ENCODE measurements around the gene CLASP1.
A peak's percentile ranks its signal among the peaks of the same experiment; 100 is the strongest.
"Not testable (repeated sequence)": the region's sequence is repeated elsewhere in the genome, so short reads cannot be mapped to it uniquely, and the experiment has no call there.

The CLASP1 gene

GRCh38 chr2:121470917-121471316 lies 178.3 kb downstream of the CLASP1 start:
- no peak for DNase-seq

GRCh38 chr2:121469356-121469755 lies 179.9 kb downstream of the CLASP1 start:
- DNase-seq: no peak

GRCh38 chr2:121468936-121469335 lies 180.3 kb downstream of the CLASP1 start:
- DNase-seq: no peak

- DNase-seq: no peak
Observed at GRCh38 chr2:121459291-121459690, 190.0 kb downstream of the CLASP1 start.

DNA sequence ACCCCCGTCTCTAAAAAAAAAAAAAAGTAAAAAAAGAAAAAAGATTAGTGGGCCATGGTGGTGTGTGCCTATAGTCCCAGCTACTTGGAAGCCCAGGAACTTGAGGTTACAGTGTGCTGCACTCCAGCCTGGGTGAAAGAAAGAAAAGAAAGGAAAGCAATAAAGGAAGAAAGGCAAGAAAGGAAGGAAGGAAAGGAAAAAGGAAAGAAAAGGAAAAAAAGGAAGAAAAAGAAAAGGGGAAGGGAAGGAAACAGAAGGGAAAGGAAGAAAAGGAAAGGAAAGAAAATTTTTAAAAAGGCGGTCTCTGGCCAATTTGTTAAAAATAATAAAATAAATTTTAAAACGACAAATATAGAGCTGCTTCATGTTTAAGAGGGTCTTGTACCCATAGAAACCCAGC lies 192.9 kb downstream of the CLASP1 start:
- no peak for DNase-seq

GRCh38 chr2:121455446-121455845 lies 193.8 kb downstream of the CLASP1 start:
- no peak for DNase-seq

- no peak for DNase-seq
Observed at GRCh38 chr2:121454549-121455090, 194.6 kb downstream of the CLASP1 start.

DNA sequence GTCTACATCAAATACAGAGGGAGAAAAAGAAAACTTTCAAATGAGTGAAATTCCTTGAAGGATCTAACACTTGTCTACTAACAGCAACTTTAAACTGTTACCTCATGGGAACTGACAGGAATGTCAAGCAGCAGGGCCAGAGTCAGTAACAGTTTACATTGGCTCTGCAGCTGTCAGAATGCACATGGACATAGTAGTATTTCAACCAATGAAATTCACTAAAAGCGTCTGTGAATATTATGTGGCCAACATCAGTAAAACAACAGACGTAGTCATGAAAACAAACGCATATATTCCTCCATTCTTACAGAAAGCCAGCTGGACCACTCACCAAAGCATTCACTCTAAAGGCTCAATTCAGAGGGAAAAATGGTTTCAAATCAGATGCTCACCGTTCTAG lies 197.9 kb downstream of the CLASP1 start:
- no peak for DNase-seq

DNA sequence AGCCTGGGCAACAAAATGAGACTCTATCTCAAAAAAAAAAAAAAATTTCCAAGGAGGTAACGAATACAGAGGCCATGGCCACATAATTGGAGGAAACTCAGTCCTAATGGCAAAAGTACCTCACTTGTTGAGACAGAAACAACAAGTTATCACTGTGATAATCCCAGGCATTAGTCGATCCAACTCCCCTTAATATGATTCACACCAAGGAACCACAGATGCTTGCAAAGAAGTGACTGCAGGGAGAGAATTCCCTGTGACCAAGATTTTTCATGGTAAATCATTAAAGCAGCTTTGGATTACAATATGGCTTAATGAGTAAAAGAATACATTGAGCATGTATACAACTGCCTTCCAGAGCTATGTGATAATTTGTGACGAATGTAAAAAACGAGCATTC lies 199.0 kb downstream of the CLASP1 start:
- no peak for DNase-seq

GRCh38 chr2:121446647-121447241 lies 202.5 kb downstream of the CLASP1 start:
- no peak for DNase-seq

GRCh38 chr2:121442889-121443288 lies 206.4 kb downstream of the CLASP1 start:
- no peak for DNase-seq

- DNase-seq: not testable (repeated sequence)
Observed at GRCh38 chr2:121438290-121438689, 211.0 kb downstream of the CLASP1 start.

- DNase-seq: no peak
Observed at GRCh38 chr2:121436918-121437317, 212.3 kb downstream of the CLASP1 start.

DNA sequence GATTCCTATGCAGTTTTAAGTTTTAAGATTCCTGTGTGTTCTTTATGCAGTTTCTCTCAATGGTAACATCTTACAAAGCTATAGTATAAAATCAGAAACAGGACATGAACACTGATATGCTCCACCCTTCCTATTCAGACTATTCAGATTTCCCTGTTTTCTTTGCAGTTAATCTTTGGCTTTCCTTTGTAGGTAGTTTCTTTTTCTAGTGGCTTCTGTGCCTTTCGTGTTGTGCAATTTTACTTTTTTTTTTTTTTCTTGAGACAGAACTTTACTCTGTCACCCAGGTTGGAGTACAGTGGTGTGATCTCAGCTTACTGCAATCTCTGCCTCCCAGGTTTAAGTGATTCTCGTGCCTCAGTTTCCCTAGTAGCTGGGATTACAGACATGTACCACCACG lies 213.5 kb downstream of the CLASP1 start:
- no peak for DNase-seq

DNA sequence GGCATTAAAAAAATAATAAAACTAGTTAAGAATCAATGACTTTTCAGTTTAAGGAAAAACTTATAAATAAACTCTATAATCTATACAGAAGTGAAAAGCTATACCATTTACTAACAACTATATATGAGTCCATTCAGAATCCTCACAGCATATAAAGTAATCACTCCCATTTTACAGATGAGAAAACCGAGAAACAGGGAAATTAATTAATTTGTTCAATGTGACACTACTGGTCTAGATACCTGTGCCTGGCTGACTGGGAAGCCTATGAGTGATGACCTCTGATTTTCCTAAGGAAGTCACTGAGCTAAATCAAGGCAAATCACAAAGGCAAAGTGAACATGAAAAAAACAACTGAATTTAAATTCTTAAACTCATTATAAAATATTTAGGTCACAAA lies 218.0 kb downstream of the CLASP1 start:
- DNase-seq: no peak

DNA sequence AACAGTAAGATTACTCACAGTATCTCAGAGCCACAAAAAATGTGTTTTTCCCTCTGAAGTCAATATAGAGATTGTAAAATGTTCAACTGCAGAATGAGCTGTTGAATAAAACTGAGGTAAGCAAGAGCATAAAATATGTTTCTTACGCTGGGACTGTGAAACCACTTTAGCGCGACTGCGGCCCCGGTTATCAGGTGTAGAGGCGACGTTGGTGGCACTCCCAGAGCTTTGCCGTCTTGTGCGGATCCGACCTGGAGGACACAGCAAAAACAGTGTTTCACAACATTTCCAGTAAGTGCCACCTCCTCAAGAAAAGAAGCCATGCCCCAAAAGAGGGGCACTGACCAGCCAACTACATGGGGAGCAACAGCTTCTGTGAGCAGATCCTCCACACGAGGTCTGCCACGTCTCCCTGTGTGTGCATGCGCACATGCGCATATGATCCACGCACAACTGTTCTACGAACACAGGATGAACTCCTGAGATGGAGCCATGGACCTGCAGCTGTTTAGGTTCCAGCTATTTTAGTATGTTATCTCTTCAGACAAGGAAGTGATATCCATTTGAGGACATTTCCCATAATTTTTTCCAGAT lies 219.2 kb downstream of the CLASP1 start:
- DNase-seq: peak in 1 of 2 experiments; percentile 2

- no peak for DNase-seq
Observed at GRCh38 chr2:121429119-121429903, 220.0 kb downstream of the CLASP1 start.

GRCh38 chr2:121427187-121427689 lies 222.0 kb downstream of the CLASP1 start:
- DNase-seq: no peak

DNA sequence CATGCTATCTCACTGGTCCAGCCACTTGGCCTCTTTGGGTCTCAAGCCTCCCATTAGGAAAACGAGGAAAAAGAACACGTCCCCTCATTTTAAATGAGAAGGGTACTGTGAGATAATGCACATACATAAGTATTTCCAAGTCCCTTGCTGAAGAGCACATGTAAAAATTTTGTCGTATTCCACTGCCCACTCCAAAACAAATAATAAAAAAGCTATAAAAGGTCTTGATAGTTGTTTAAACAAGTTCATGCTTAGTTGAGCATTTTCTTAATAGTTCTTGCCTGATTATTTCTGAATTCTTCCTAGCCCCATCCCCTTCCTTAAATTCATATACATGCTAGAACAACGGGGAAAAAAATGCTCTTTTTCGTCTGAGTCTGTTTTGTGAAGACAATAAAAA lies 228.8 kb downstream of the CLASP1 start:
- DNase-seq: no peak

DNA sequence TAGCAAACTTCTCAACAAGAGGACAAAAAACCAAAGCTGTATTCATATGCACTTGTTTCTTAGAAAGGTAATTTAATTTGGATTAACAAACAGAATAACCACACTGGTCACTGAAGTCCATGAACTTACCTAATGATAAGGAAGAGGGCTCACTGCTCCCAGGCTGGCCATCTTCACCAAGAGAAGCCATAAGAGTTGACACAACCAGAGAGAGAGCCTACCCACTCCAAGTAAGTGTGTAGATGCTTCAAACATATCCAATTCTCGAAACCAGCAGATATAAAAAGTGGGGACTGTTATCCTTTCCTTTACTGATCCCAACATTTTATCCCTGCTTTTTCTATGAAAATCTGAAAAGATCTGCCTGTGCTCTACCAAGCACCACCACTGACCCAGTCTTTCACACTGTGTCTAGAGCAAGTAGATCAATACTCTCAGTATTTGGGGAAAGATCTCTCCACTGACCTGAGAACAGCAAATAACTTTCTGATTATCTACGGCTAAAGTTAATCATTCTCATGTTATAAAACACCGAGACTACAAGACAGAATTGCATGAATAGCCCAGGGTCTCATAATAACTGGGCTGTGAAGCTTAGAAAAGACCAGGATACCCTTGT lies 230.1 kb downstream of the CLASP1 start:
- no peak for DNase-seq

- no peak for DNase-seq
Observed at GRCh38 chr2:121418494-121419058, 230.7 kb downstream of the CLASP1 start.

DNA sequence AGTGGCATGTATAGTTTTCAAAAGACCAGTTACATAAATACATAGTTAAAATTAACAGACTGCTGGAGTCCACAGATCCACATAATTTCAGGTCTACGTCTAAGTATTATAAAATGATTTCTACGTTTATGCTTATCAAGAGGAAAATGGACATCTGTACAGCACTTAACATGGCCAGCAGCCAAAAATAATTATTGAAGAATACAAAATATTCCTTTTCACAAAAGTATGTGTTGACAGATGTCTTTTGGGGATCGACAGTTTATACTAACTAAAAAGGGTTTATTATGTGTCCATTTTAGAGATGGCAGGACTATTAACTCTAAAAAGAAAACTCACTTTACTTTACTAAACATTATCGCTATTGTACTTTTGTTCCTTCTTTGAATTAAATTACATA lies 231.4 kb downstream of the CLASP1 start:
- peak in 1 of 2 experiments; percentile 3 for DNase-seq

- DNase-seq: no peak
Observed at GRCh38 chr2:121415727-121416126, 233.5 kb downstream of the CLASP1 start.

Measured in NCI-H524 (cell line).